ENCODE data around the gene HHATL.

Gene HHATL

GRCh38 chr3:42672515-42672914 is 30.1 kb downstream of the HHATL start:
- TF ChIP-seq EZH2 (IDR thresholded peaks at IDR 0.05; ENCODE audit: borderline replicate concordance, low read length), result no peak
- TF ChIP-seq CTCF (IDR thresholded peaks at IDR 0.05; ENCODE audit: low read length), result no peak
- no peak overlapping the region for H3K4me2 ChIP-seq (ENCODE audit: low read length)
- H3K27me3 ChIP-seq (ENCODE audit: insufficient read depth, low read length), result no peaks in the 10 kb centered on the region
- no peaks in the 10 kb centered on the region for H3K4me1 ChIP-seq (ENCODE audit: insufficient read depth, low read length, severe bottlenecking)
- no peaks in the 10 kb centered on the region for H4K20me1 ChIP-seq (ENCODE audit: insufficient read depth, low read length)
- no peak overlapping the region for H3K4me3 ChIP-seq (ENCODE audit: low read depth, low read length, poor library complexity, severe bottlenecking)
- H3K36me3 ChIP-seq (ENCODE audit: insufficient read depth, low read length), result no peaks in the 10 kb centered on the region; the same call in 1 of the 2 replicates
- H3K79me2 ChIP-seq (ENCODE audit: insufficient read depth, low read length), result no peaks in the 10 kb centered on the region
- H3K9me3 ChIP-seq (ENCODE audit: low read length), result no peaks in the 10 kb centered on the region
- H2AFZ ChIP-seq (ENCODE audit: low read length), result no peak overlapping the region
- no peaks in the 10 kb centered on the region for H3F3A ChIP-seq (ENCODE audit: insufficient read depth, low read length)
- no peaks in the 10 kb centered on the region for H3K9me2 ChIP-seq (ENCODE audit: low read depth, low read length)
- no peak overlapping the region for H3K9ac ChIP-seq (ENCODE audit: low read length)
- H3K27ac ChIP-seq (ENCODE audit: low read depth, low read length, poor library complexity, severe bottlenecking), result no peak overlapping the region

- Histone ChIP-seq H3K9ac (ENCODE audit: low read length) (no peak overlapping the region), H3K27me3 (ENCODE audit: insufficient read depth, low read length) (no peaks in the 10 kb centered on the region), H3K4me3 (ENCODE audit: low read depth, low read length, poor library complexity, severe bottlenecking) (no peak overlapping the region), H2AFZ (ENCODE audit: low read length) (no peak overlapping the region), H4K20me1 (ENCODE audit: insufficient read depth, low read length) (no peaks in the 10 kb centered on the region), H3K79me2 (ENCODE audit: insufficient read depth, low read length) (no peaks in the 10 kb centered on the region), H3K27ac (ENCODE audit: low read depth, low read length, poor library complexity, severe bottlenecking) (no peak overlapping the region), H3K4me2 (ENCODE audit: low read length) (no peak overlapping the region), H3F3A (ENCODE audit: insufficient read depth, low read length) (no peaks in the 10 kb centered on the region), H3K9me2 (ENCODE audit: low read depth, low read length) (no peaks in the 10 kb centered on the region), H3K9me3 (ENCODE audit: low read length) (no peaks in the 10 kb centered on the region), H3K4me1 (ENCODE audit: insufficient read depth, low read length, severe bottlenecking) (no peaks in the 10 kb centered on the region), H3K36me3 (ENCODE audit: insufficient read depth, low read length) (no peaks in the 10 kb centered on the region; the same call in 1 of the 2 replicates)
- TF ChIP-seq CTCF (IDR thresholded peaks at IDR 0.05; ENCODE audit: low read length) (no peak), EZH2 (IDR thresholded peaks at IDR 0.05; ENCODE audit: borderline replicate concordance, low read length) (no peak)
These were observed 31.9 kb downstream of the HHATL start for GRCh38 chr3:42670670-42671069.

GRCh38 chr3:42670051-42670576 is 32.5 kb downstream of the HHATL start:
- no peaks in the 10 kb centered on the region for H3K36me3 ChIP-seq (ENCODE audit: insufficient read depth, low read length)
- no peak overlapping the region for H3K9ac ChIP-seq (ENCODE audit: low read length)
- H3K4me3 ChIP-seq (ENCODE audit: low read depth, low read length, poor library complexity, severe bottlenecking), result no peak overlapping the region
- H3K9me3 ChIP-seq (ENCODE audit: low read length), result no peaks in the 10 kb centered on the region
- H3F3A ChIP-seq (ENCODE audit: insufficient read depth, low read length), result no peaks in the 10 kb centered on the region
- no peaks in the 10 kb centered on the region for H4K20me1 ChIP-seq (ENCODE audit: insufficient read depth, low read length)
- no peaks in the 10 kb centered on the region for H3K27me3 ChIP-seq (ENCODE audit: insufficient read depth, low read length)
- H3K4me2 ChIP-seq (ENCODE audit: low read length), result no peak overlapping the region
- no peak overlapping the region for H3K27ac ChIP-seq (ENCODE audit: low read depth, low read length, poor library complexity, severe bottlenecking)
- no peak overlapping the region for H2AFZ ChIP-seq (ENCODE audit: low read length)
- no peaks in the 10 kb centered on the region for H3K4me1 ChIP-seq (ENCODE audit: insufficient read depth, low read length, severe bottlenecking)
- no peak for TF ChIP-seq CTCF (IDR thresholded peaks at IDR 0.05; ENCODE audit: low read length)
- no peak for TF ChIP-seq EZH2 (IDR thresholded peaks at IDR 0.05; ENCODE audit: borderline replicate concordance, low read length)
- no peaks in the 10 kb centered on the region for H3K79me2 ChIP-seq (ENCODE audit: insufficient read depth, low read length)
- H3K9me2 ChIP-seq (ENCODE audit: low read depth, low read length), result no peaks in the 10 kb centered on the region
